OCI-M2 (cell line): ENCODE measurements around the gene CORIN.

Source experiments
- DNase-seq: peaks from one replicate; lab custom pipeline; 2025; ENCODE audit not compliant: unreplicated experiment; lab: John Stamatoyannopoulos, UW

The CORIN gene

GRCh38 chr4:47831026-47831679 lies 6.7 kb downstream of the CORIN start:
- no peak for DNase-seq

DNA sequence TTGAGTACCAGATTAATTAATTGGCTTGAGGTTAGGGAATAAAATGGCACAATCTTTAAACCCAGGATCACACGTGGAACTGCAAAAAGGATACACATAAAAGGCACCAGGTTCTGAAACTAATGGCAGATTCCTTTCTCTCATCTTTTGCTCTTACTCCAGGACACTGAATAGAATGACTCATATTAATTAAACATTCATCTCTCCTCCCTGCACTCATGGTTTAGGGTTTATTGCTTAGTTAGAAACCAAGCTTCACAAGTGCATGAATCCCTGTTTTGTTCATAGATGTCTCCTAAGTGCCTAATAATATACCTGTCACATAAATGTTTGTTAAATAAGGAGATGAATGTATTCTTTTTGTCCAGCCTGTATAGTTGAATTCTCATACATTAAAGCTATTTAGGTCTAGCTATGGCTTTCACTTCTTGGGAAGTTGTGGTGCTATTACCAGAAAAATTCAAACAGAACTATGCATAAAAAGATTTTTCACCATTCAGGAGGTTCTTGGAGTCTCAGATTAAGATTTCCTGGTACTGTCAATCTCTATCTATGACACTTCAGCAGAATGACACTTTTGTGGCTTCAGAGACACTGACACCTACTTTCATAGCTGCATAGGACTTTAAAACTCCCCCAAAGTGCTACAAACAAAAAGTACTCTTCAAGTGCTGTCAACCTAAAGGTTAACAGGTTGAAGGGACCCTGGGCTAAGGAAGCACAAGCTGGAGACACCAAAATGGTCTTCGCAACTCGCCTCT lies 7.4 kb downstream of the CORIN start:
- DNase-seq: no peak

DNA sequence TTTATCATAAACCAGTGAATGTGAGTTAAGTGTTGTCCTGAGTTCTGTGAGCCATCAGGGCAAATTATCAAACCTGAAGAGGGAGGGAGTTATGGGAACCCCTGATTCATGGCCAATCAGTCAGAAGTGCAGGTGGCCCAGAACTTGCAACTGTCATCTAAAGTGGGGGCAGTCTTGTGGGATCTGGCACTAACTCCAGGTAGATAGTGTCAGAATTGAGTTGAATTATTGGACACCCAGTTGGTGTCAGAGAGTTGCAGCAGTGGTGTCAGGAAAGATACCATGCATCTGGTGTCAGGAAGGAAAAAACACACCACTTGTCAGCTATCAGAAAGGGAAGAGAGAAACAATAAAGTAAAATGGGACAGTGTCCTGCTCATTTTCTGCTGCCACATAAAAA lies 8.4 kb downstream of the CORIN start:
- DNase-seq: no peak

GRCh38 chr4:47827343-47828047 lies 10.4 kb downstream of the CORIN start:
- no peak for DNase-seq

- DNase-seq: no peak
Measured at GRCh38 chr4:47824840-47825239, 13.0 kb downstream of the CORIN start.

GRCh38 chr4:47819178-47819577 lies 18.7 kb downstream of the CORIN start:
- no peak for DNase-seq

GRCh38 chr4:47817275-47817674 lies 20.6 kb downstream of the CORIN start:
- no peak for DNase-seq

DNA sequence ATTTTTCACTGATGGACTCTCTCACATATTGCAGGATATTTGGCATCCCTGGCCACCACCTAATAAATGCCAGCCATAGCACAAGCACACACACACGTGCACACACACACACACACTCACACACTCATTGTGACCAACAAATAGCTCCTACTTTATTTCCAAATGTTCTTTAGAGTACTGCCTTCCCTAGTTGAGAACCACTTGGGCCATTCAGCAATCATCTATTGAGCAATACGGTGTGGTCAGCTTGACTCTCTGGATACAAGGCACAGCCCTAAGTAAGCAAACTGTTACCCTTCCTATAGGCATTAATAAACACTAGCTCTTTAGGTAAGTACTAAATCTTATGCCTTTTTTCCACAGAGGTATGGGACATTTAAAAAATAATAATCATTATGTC lies 21.1 kb downstream of the CORIN start:
- DNase-seq: no peak

- DNase-seq: no peak
Measured at GRCh38 chr4:47814618-47815295, 23.1 kb downstream of the CORIN start.

DNA sequence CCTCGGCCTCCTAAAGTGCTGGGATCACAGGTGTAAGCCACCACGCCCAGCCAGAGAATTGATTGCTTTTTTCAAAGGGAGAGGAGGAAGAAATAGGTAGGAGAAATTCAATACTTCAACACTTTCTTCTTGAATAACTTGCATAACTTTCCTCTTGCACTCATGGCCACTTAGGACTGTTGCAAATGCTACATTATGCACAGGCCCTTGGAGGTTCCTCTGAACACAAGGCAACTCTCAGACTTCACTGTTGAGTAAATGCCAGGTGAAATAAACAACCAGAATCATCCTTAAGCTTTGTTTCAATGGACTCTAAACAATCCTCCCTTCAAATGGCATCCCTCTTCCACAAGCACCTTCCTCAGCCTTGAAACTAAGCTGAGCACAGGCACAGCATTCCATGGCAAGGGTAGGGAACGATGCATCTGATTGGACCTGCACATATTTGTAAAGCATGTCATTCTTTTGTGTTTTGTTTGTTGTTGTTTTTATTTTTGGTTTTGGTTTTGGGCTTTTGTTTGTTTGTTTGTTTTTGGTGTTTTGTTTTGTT lies 28.1 kb downstream of the CORIN start:
- DNase-seq: no peak

- no peak for DNase-seq
Measured at GRCh38 chr4:47804598-47804997, 33.3 kb downstream of the CORIN start.

DNA sequence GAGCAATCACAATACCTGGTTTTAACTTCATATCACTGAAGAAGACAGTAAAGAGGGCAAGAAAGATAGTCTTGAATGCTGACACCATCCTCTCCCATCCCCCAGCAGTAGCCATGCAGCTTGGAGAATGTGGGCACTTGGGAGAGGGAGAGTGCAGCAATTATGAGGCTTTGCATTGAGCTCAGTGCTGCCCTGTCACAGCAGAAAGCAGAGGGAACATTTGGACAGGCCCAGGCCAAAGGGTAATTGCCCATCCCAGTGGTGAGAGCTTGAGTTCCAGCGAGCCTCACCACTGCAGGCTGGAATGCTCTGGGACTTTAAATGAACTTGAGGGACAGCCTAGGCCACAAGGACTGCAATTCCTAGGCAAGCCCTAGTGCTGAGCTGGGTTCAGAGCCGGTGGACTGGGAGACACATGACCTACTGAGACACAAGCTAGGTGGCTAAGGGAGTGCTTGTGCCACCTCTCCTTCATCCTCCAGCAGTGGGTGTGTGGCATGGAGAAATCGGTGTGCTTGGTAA lies 36.3 kb downstream of the CORIN start:
- no peak for DNase-seq

DNA sequence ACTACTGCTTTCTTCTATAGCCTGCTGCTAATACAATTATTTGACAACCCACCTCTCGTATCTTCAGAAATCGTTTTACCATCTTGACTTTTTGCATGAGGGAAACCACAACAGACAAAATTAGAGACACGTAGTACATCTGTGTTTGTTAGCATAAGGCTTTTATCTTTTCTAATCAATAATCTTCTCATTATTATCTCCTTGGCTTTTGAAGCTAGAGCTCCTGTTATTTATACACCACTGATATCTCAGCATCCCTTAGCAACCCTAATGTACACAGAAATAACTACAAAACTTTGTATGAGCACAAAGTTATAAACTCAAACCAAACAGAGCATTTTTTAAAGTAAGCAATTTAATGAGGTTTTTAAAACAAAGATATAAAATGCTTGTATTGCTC lies 39.7 kb downstream of the CORIN start:
- DNase-seq: no peak

GRCh38 chr4:47791965-47792364 lies 45.9 kb downstream of the CORIN start:
- DNase-seq: no peak

DNA sequence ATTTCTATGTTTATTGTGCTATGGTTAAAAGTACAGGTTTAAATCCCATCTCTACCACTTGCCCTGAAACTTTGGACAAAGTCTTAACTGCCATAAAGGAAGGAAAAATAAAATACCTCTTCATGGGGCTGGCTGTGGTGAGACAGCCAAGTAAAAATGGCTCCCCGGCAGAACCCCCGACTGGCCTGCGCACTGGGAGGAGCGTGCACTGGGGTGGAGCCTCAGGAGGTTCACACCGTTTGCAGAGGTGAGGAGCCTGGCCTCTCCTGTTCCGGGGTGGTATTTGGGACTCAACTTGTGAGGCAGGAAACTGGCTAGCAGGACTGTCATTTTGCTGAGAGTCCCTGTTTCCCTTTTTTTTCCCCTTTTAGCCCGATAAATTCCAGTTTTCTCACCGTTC lies 47.8 kb downstream of the CORIN start:
- DNase-seq: no peak

GRCh38 chr4:47788126-47788525 lies 49.7 kb downstream of the CORIN start:
- DNase-seq: no peak

DNA sequence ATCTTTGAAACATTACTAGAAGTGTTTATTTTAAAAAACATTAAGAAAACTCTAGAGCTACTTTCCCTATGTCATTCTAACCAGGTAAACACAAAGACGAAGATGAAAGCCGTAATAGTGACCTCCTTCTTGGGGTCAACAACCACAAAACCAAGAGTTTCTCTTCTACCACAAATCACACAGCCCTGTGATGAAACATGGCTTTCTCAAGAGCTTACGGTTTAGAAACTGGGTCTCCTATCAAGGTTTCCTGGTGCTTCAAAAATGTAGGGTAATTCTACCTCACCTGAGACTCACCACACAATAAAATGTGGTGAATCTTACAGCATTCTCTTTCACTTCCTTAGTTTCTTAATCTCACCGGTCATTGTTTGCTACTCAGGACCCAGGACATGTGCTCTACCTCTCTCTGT lies 50.9 kb downstream of the CORIN start:
- DNase-seq: no peak

GRCh38 chr4:47785153-47785552 lies 52.7 kb downstream of the CORIN start:
- DNase-seq: no peak

- no peak for DNase-seq
Measured at GRCh38 chr4:47784222-47784621, 53.6 kb downstream of the CORIN start.

GRCh38 chr4:47776353-47776752 lies 61.5 kb downstream of the CORIN start:
- DNase-seq: no peak

- DNase-seq: no peak
Measured at GRCh38 chr4:47774079-47774478, 63.8 kb downstream of the CORIN start.
